ENCODE measurements around the gene GSPT1.
"Not testable (repeated sequence)": the region's sequence is repeated elsewhere in the genome, so short reads cannot be mapped to it uniquely, and the experiment has no call there.

Gene GSPT1

GRCh38 chr16:11927350-11927749, 11.6 kb upstream of the GSPT1 start:
- not testable (repeated sequence) for H3K4me3 ChIP-seq (ENCODE audit: low read depth in 1 of 2, low read length in 2 of 2); ATAC-seq (ENCODE audit: insufficient read depth, low read depth); H3K9me3 ChIP-seq (ENCODE audit: insufficient read depth, low read length, severe bottlenecking)

GRCh38 chr16:11924046-11924445, 8.3 kb upstream of the GSPT1 start:
- DNase-seq; H3K79me2 ChIP-seq (ENCODE audit: insufficient read depth, low read length); H3K9ac ChIP-seq (ENCODE audit: low read depth, low read length); ATAC-seq (ENCODE audit: insufficient read depth, low read depth); H3K4me3 ChIP-seq (ENCODE audit: low read depth in 1 of 2, low read length in 2 of 2); H3K27me3 ChIP-seq (ENCODE audit: insufficient read depth, low read length, poor library complexity); H2AFZ ChIP-seq (ENCODE audit: low read depth, low read length); H3K36me3 ChIP-seq (ENCODE audit: insufficient read depth, low read length); H4K20me1 ChIP-seq (ENCODE audit: insufficient read depth, low read length); H3K27ac ChIP-seq (ENCODE audit: low read length); H3K9me3 ChIP-seq (ENCODE audit: insufficient read depth, low read length, severe bottlenecking); H3K4me2 ChIP-seq (ENCODE audit: insufficient read depth, low read length); H3K4me1 ChIP-seq (ENCODE audit: insufficient read depth, low read length): not testable (repeated sequence)

More at GRCh38 chr16:11927350-11927749, 11.6 kb upstream of the GSPT1 start:
- not testable (repeated sequence) for H3K4me2 ChIP-seq (ENCODE audit: insufficient read depth, low read length); H3K27ac ChIP-seq (ENCODE audit: low read length); H3K4me1 ChIP-seq (ENCODE audit: insufficient read depth, low read length); DNase-seq; H2AFZ ChIP-seq (ENCODE audit: low read depth, low read length); H3K79me2 ChIP-seq (ENCODE audit: insufficient read depth, low read length); H4K20me1 ChIP-seq (ENCODE audit: insufficient read depth, low read length); H3K27me3 ChIP-seq (ENCODE audit: insufficient read depth, low read length, poor library complexity); H3K36me3 ChIP-seq (ENCODE audit: insufficient read depth, low read length); H3K9ac ChIP-seq (ENCODE audit: low read depth, low read length)

- H3K9ac ChIP-seq (ENCODE audit: low read depth, low read length): peak overlapping the region; percentile 58
These were observed 949 bp upstream of the GSPT1 start for GRCh38 chr16:11916524-11917285.

GRCh38 chr16:11915114-11915643, 577 bp downstream of the GSPT1 start:
- Histone ChIP-seq H3K79me2 (ENCODE audit: insufficient read depth, low read length) (peaks cover 55% of the 10 kb centered on the region), H3K9ac (ENCODE audit: low read depth, low read length) (peak overlapping the region; percentile 68), H3K27ac (ENCODE audit: low read length) (peak overlapping the region; percentile 68), H2AFZ (ENCODE audit: low read depth, low read length) (peak overlapping the region; percentile 46), H3K4me2 (ENCODE audit: insufficient read depth, low read length) (peak overlapping the region; percentile 75), H3K4me1 (ENCODE audit: insufficient read depth, low read length) (peaks cover 33% of the 10 kb centered on the region), H4K20me1 (ENCODE audit: insufficient read depth, low read length) (peaks cover 40% of the 10 kb centered on the region), H3K9me3 (ENCODE audit: insufficient read depth, low read length, severe bottlenecking) (no peaks in the 10 kb centered on the region), H3K4me3 (ENCODE audit: low read depth in 1 of 2, low read length in 2 of 2) (peak overlapping the region; percentile 17 to 67; a peak in 3 of 4 replicates), H3K36me3 (ENCODE audit: insufficient read depth, low read length) (peaks cover 18% of the 10 kb centered on the region; the same call in 1 of the 2 replicates), H3K27me3 (ENCODE audit: insufficient read depth, low read length, poor library complexity) (peaks cover 3% of the 10 kb centered on the region)
- TF ChIP-seq EZH2 (IDR thresholded peaks at IDR 0.05; ENCODE audit: borderline replicate concordance, low read depth, low read length, severe bottlenecking) (no peak), CTCF (IDR thresholded peaks at IDR 0.05; ENCODE audit: borderline replicate concordance, extremely low read depth, low read length, poor library complexity, severe bottlenecking) (no peak)
- DNase-seq: peak; percentile 25
- no peak; the same call in 2 of the 3 replicates for ATAC-seq (ENCODE audit: insufficient read depth, low read depth)

More at GRCh38 chr16:11916524-11917285, 949 bp upstream of the GSPT1 start:
- no peak for DNase-seq
- Histone ChIP-seq H3K27ac (ENCODE audit: low read length) (peak overlapping the region; percentile 65), H3K36me3 (ENCODE audit: insufficient read depth, low read length) (peaks cover 10% of the 10 kb centered on the region; the same call in 1 of the 2 replicates), H3K9me3 (ENCODE audit: insufficient read depth, low read length, severe bottlenecking) (no peaks in the 10 kb centered on the region), H4K20me1 (ENCODE audit: insufficient read depth, low read length) (peaks cover 28% of the 10 kb centered on the region), H3K79me2 (ENCODE audit: insufficient read depth, low read length) (peaks cover 40% of the 10 kb centered on the region), H3K4me3 (ENCODE audit: low read depth in 1 of 2, low read length in 2 of 2) (peak overlapping the region; percentile 36 to 72; a peak in 3 of 4 replicates), H3K4me1 (ENCODE audit: insufficient read depth, low read length) (peaks cover 33% of the 10 kb centered on the region), H2AFZ (ENCODE audit: low read depth, low read length) (peak overlapping the region; percentile 97), H3K27me3 (ENCODE audit: insufficient read depth, low read length, poor library complexity) (peaks cover 4% of the 10 kb centered on the region), H3K4me2 (ENCODE audit: insufficient read depth, low read length) (peak overlapping the region; percentile 88)
- TF ChIP-seq EZH2 (IDR thresholded peaks at IDR 0.05; ENCODE audit: borderline replicate concordance, low read depth, low read length, severe bottlenecking): no peak
- no peak for ATAC-seq (ENCODE audit: insufficient read depth, low read depth)

All from DND-41 (cell line).